ENCODE data around the gene UBXN11.

The UBXN11 gene

DNA sequence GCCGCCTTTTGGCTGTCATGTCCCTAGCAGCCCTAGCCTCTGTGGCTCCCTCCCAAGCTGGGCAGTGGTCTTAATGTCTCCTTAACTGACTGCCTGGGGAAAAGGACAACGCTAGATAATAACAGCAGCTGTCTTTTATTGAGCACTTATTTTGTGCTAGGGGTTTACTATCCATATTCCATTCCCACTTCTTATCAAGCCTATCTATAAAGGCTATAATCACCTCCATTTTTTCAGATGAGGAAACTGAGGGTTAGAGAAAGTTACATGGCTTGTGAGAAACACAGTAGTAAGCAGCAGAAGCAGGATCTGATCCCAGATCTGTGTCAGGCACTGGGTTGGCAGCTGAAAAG is 20.4 kb downstream of the UBXN11 start:
- DNase-seq, result no peak

- DNase-seq, result no peak
These were observed 20.9 kb downstream of the UBXN11 start for GRCh38 chr1:26285366-26286063.

DNA sequence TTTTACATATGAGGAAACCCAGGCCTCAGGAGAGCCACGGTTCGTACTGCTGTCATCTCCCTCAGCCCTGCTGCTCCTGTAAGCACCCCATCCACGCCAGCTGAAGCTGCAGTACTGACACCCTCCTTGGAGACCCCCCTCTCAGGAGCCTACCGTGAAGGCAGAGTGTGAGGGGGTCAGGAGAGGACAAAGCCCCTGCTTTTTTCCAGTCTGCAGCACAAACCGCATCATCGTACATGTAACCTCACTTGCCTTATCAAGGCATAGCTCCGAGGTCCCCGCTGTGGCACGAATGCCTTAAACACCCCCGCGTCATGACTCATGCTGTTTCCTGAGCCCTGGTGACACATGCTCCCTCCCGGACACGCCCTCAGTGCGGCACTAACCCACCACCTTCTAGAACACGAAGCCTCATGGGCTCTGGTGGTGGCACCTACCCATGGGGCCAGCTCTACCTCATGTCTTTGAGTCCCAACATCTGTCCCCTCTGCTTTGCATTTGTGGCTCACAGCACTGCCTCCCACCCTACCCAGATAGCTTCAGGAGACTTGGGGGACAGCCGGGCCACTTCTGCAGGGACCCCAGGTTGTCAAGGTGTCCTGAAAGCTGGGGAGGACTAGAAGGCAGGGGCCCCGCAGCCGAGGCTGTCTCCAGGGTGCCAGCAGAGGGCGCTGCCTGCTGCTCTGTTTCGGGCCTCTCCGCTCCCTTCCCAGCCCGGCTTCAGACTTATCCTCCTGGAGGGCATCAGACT is 21.7 kb downstream of the UBXN11 start:
- peak in 23 of 58 donors; percentile 7 to 68 (median 27) for DNase-seq

- DNase-seq, result no peak
These were observed 22.4 kb downstream of the UBXN11 start for GRCh38 chr1:26283871-26284596.

DNA sequence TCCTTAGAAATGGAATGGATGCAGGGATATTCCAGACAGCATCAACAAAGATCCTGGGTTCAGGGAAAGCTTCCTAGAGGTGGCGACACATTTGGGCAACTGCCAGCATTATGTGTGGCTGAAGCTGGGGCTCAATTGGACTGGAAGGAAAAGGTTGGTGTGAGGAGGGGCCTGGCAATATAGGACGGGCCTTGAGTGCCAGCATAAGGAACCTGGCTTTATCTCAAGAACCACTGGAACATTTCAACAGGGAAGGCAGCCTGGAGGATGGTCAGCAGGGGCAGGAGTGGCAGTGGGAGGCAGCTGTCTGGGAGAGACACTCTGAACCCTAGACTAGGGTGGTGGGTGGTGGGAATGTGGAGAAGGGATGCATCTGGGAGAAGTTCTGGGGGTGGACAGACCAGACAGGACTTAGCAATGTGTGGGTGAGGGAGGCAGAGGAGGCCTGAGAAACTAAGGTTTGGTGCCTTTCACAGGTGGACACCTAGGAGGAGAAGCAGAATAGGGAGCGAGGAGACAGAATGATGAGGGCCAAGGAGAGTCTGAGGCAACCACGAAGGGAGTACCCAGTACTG is 23.1 kb downstream of the UBXN11 start:
- no peak for DNase-seq

DNA sequence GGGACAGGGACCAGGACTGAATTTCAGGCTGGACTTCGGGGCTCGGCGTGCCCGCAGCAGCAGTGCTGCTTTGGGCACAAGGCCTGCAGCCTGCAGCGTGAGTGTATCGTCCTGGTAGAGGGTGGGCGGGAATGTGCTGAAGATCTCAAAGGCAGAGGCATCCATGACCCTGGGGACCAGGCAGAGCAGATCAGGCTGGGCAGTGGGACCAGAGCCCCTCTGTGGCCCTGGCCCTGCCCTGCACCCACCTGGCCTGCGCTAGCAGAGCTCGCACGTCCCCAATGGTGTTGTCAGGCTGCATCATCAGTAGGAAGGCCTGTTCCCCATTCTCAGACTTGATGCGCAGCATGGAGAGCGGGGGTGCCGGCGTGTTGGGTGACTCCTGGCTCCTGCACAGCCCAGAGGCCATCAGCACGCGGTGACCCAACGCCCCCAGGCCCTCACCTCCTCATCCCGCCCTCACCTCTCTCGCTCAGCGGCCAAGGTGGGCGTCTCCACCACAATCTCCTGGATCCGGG is 24.0 kb downstream of the UBXN11 start:
- DNase-seq, result no peak

DNA sequence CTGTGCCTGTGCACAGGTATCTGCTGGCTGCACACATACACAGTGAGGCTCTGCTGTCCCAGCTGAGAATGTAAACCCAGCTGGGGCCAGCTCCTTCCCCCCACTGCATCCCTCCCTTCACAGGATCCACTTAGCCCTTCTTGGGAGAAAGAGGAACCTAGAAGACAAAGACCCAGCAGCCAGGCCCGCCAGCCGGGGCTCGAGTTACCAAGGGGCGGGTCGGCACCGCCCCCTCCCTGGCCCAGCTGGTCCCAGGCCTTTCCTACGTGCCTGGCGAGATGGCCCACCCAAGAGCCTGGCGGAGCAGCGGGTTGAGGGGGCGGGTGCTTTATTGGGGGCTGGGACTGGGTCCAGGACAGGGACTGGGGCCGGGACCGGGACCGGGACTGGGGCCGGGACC is 24.5 kb downstream of the UBXN11 start:
- DNase-seq, result no peak

GRCh38 chr1:26281091-26281958 is 25.1 kb downstream of the UBXN11 start:
- no peak for DNase-seq

- peak in 5 of 58 donors; percentile 31 to 53 (median 49) for DNase-seq
These were observed 25.9 kb downstream of the UBXN11 start for GRCh38 chr1:26280333-26281042.

GRCh38 chr1:26279456-26280332 is 26.7 kb downstream of the UBXN11 start, which contains the start of gene SH3BGRL3:
SH3BGRL3 (plus strand) TSS chr1:26280086; CDS start chr1:26280156, 70 bp downstream.
- DNase-seq, result peak in 57 of 58 donors; percentile 30 to 88 (median 77)

DNA sequence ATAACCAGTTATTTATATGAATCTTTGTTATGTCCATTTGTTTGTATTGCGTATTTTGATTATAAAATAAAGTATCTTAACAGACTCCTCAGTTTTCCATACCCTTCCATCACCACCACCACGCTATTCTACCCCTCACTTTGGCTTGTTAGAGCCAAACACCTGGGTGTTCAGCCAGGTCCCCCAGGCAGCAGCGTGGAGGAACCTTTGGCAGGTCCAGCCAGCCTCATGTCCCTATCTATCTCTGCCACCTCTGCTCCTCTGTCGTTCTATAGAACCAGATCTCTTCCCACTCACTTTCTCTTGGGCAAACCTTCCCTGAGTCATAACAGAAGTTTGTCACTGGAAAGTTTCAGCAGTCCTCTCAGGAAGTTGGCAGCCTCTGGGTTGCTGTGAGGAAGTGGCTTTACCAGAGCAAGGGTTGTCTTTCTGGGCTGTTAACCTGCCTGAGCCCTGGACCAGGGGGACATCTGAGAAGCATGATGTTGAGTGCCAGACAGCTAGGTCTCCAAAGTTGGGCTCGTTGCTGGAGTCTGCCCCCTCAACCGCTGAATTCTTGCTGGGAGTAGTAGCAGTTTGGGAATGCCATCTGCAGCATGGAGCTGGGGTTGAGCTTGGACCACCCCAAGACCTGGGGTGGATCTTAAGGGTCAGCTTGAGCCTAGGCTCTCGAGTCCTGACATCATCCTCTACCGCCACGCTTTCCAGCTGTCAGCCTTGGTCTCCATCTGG is 27.5 kb downstream of the UBXN11 start:
- DNase-seq, result peak in 3 of 58 donors; percentile 26 to 48 (median 35)

DNA sequence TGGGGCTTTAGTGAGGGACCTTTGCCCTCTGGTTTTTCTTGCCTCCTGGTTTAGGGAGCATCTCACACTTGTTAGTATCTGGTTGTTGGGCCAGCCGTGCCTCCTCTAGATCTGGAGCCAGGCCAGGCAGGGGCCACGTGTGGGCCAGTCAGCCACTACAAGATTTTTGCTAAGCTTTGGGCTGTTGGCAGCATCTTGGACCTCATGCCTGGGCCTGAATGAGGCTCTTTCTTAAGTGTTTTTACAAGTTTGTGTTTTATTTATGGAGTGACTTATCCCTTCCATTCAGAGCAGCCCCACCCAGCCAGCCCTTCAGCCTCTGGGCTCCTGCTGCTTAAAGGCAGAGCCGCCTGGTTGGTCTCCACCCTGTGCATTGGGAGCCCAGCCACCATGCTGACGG is 28.1 kb downstream of the UBXN11 start:
- peak in 13 of 58 donors; percentile 16 to 64 (median 24) for DNase-seq

GRCh38 chr1:26277719-26278118 is 28.7 kb downstream of the UBXN11 start:
- DNase-seq, result no peak

GRCh38 chr1:26277261-26277661 is 29.2 kb downstream of the UBXN11 start:
- DNase-seq, result no peak

GRCh38 chr1:26276432-26276838 is 30.0 kb downstream of the UBXN11 start:
- peak in 2 of 58 donors; percentile 29 to 84 for DNase-seq

GRCh38 chr1:26275580-26276431 is 30.6 kb downstream of the UBXN11 start:
- DNase-seq, result peak in 54 of 58 donors; percentile 23 to 87 (median 66)
